ENCODE data around the gene TMEM204. TPM values are rescaled to one million over a fixed set of nuclear protein-coding genes. Genes with fewer than 3 reads are reported as not detected.
A peak's percentile ranks its signal among the peaks of the same experiment; 100 is the strongest.

TMEM204 gene
- polyA plus RNA-seq, 4 donors = 14.7 to 22.7 (median 19.2) TPM

GRCh38 chr16:1518626-1519135, 14.8 kb upstream of the TMEM204 start:
- no peak for DNase-seq (ENCODE audit: low read depth in 4 of 4, low spot score in 3 of 4)

DNA sequence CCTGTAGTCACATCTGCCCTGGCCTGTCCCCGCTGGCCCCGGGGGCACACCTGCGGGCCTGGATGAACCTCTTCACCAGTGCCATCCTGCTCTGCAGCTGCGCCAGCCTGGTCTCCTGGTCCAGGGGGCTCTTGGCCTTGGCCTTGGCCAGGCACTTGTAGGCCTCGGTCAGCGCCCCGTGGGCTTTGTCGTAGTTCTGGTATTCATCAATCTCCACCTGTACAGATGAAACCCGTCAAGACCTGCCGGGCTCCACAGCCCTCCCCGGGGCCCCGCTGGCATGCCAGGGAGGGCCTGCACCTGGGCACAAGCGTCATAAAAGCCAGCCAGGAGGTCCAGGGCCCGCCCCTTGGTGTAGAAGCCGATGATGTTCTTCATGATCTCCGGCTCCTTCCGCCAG, 13.6 kb upstream of the TMEM204 start:
- DNase-seq (ENCODE audit: low read depth in 4 of 4, low spot score in 3 of 4) = no peak

DNA sequence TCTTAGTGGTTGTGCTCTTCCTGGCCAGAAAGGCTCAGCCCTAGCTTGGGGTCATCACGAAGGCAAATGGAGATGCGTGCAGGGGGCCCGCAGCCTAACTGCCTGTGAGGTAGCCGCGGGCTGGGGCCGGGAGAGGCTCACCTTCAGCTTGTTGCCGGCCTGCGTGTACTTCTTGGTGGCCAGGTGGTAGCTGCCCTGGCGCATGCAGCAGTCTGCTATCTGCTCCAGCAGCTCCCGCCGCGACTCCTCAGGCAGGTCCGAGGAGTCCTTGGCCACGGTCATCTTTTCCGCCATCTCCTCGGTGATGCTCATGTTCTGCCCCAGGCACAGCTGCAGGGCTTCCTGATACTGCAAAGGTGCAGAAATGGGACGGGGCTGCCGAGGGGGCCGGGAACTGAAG, 13.0 kb upstream of the TMEM204 start:
- DNase-seq (ENCODE audit: low read depth in 4 of 4, low spot score in 3 of 4) = no peak

DNA sequence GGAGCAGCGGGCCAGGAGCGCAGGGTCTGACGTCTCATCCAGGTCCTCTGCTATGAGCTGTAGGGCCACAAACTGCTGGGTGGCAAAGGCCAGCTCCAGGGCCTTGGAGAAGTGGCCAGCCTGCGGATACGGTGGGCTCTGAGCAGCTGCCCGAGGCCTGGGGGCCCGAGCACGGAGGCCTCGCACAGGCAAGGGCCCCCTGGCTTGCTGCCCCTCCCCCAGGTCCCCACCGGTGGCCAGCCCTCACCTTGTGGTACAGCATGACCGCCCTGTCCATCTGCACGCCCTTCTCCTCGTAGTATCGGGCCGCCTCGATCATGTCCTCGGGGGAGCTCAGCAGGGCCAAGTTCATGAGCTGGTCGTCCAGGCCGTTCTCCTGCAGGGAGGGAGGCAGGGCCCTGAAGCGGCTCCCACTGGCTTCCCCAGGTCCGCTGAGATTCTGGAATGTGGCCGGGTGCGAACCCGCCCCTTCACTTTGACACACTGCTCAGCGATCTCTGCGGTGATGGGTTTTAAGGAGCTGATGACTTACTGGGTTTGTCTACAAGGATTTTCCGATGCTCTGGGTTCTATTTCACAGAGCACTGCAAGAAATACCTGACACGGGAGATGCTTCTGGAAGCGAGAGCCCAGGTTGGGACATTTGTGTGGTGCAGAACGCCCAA, 9.8 kb upstream of the TMEM204 start:
- no peak for DNase-seq (ENCODE audit: low read depth in 4 of 4, low spot score in 3 of 4)

DNA sequence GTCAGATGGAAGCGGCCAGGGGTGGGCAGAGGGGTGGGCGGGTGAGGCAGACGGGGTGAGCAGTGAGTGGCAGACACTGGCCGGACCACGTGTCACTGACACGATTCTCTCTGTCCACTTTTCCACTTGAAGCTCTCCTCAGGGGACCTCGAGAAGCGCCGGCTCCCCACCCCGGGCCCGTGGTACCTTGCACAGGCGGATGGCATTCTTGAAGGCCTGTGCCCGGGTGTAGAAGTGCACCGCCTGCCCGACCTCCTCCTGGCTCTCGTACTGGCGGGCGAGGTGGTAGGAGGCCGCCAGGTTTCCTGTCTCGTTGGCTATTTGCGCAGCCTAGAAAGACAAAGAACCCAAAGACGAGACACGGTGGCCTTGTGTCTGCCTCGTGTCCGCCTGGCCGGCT, 9.1 kb upstream of the TMEM204 start:
- no peak for DNase-seq (ENCODE audit: low read depth in 4 of 4, low spot score in 3 of 4)

DNA sequence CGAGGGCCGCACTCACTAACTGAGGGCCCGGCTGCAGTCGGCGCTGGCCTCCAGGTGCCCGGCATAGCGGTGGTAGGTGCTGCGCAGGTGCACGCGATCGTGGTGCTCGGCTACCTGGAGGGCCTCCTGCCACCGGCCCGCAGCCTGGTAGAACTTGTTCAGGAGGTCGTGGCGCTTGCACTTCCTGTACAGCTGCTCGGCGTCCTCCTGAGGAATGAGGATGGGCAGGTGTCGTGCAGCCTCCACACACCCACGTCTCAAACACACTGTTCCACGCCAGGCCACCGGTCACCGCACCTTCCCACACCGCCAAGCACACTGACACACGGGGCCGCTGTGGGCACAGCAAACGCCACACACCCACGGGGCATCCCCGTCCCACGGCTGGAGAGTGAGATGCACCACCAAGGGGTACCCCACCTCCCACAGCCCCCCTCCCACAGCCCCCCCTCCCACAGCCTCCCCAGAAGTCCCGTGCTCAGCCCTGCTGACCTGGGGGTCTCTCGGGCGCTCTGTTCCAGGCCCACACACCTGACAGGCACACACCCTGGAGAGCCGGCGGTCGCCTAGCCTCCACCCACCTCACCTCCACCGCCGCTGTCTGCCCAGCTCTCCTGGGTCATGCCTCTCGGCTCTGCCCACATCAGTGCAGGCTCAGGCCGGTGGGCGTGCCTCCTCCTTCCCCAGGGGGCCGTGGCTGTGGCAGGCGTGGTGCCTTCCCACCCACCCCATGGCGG, 7.4 kb upstream of the TMEM204 start:
- no peak for DNase-seq (ENCODE audit: low read depth in 4 of 4, low spot score in 3 of 4)

DNA sequence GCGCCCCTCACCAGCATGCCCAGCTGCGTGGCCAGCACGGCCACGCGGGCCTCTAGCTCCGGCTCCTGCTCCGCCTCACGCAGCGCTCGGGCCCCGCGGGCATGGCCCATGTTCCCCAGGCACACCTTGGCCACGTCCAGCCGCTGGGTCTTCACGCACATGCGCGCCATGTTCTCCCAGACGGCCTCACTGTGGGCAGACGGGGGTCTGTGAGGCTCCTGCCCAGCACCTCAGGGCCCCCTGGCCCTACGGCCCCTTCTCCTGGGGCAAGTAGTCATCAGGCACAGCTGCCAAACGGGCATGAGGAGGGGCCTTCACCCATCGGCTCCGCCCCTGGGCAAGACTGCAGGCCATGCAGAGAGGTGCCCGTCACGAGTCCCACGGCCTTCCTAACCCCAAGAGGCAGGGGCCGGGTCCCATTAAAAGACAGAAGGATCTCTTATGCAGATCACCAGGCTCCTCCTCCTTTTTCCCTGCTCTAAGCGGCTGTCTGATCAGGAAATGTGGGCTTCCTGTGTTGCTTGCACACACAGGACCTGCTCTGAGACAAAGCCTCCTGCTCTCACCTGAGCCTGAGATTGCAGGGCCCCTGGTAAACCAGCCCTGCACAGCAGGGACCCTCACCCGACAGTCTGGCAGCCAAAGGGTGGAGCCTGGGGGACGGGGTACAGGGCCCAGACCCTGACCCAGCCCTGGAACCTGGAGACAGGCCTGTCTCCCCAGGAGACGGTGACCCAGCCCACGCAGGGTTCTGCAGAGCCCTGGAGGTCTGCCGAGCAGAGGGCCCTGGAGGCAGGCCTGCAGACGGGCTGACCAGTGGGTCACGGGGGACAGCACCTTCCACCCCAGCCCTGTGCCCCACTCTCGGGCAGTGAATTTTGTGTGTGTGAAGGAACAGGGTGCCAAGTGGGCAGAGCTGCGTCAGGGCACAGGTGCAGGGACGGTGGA, 6.6 kb upstream of the TMEM204 start:
- no peak for DNase-seq (ENCODE audit: low read depth in 4 of 4, low spot score in 3 of 4)

DNA sequence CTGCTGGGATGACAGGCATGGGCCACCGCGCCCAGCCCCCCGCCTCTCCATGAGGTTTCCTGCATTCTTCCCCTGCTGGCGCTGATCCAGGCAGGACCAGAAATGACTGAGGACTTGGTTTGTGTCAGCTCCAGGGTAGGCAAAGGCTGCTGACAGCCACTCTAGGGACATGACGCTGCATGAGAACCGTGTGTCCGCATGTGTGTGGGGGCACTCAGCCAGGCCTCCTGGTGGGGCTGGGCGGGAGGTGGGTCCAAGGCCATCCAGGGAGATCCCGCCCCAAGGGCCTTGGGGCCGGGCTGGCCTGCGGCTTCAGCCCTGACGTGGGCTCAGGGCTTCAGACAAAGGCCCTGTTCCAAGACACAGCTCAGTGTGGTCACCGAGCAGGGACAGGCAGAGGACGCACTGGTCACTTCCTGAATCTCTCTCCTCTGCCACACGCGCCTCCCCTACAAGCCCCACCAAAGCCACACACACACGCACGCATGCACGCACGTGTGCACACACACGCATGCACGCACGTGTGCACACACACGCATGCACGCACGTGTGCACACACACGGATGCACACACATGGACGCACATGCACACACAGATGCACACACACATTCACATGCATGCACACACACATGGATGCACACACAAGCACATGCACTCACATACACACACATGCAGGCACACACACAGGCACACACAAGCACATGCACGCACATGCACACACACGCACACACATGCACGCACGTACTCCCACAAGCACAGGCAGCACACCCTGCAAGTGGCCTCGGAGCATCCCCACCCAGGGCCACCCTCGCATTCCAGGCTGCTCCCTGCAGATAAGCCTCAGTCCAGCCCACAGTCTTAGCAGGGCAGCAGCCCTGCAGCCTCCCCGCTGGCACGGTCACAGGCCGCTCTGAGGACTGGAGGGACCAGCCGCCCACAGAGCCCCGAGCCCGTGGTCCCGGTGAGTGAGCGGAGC, 5.3 kb upstream of the TMEM204 start:
- DNase-seq (ENCODE audit: low read depth in 4 of 4, low spot score in 3 of 4) = no peak

- no peak for DNase-seq (ENCODE audit: low read depth in 4 of 4, low spot score in 3 of 4)
Observed at GRCh38 chr16:1528921-1529537, 4.4 kb upstream of the TMEM204 start.

DNA sequence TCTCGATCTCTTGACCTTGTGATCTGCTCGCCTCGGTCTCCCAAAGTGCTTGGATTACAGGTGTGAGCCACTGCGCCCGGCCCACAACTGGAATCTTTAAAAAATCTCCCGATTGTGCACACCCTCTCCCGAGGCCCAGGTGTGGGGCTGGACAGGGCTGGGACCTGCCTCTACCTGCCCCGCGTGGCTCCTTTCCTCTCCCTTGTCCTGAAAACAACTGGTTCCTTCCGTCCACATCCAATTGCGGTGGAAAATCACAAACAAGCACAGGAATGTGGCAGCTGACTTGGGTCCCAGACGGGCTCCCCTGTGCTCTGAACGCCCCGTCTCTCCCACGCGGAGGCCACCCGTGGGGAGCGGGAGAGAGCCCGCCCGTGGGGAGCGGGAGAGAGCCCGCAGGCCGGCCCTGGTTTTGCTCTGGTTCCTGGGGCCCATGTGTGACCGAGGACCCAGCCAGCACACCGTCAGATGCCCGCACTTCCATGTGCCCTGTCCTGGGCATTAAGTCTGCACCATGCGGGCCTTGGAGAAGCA, 3.0 kb upstream of the TMEM204 start:
- DNase-seq (ENCODE audit: low read depth in 4 of 4, low spot score in 3 of 4) = no peak

DNA sequence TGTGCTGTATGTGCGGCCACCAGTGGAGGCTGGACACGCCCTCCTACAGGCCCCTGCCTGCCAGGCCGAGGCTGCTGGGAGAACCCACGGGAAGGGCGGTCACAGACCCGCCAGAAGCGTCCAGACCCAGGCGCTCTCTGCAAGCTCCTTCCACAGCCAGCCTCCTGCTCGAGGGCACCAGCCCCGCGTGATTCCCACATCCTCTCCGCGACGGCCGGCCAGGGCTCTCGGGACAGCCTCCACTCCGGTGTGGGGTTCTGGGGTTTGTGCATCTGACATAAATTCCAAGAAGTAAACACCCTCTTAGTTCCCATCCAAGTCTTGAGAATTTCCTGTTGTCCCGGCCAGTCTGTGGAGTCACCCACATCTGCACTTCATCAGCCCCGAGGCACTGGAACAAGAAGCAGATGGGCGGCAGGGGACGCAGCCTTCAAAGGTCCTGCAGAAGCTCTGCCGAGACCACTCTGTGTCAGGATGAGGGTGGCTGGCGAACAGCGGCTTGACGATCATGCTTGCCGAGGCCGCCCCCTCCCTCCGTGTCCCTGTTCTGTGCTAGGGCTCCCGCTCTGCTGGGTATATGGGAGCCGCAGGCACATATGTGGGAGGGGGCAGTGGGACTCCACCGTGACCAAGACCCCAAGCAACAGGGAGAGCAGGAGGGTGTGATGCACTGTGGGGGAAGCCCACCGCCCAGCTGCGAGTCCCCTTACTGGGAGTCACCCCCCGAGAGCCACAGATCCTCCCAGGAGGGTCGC, 2.4 kb upstream of the TMEM204 start:
- DNase-seq (ENCODE audit: low read depth in 4 of 4, low spot score in 3 of 4) = peak in 1 of 4 donors; percentile 62

GRCh38 chr16:1531638-1531910, 1.9 kb upstream of the TMEM204 start:
- DNase-seq (ENCODE audit: low read depth in 4 of 4, low spot score in 3 of 4) = no peak

DNA sequence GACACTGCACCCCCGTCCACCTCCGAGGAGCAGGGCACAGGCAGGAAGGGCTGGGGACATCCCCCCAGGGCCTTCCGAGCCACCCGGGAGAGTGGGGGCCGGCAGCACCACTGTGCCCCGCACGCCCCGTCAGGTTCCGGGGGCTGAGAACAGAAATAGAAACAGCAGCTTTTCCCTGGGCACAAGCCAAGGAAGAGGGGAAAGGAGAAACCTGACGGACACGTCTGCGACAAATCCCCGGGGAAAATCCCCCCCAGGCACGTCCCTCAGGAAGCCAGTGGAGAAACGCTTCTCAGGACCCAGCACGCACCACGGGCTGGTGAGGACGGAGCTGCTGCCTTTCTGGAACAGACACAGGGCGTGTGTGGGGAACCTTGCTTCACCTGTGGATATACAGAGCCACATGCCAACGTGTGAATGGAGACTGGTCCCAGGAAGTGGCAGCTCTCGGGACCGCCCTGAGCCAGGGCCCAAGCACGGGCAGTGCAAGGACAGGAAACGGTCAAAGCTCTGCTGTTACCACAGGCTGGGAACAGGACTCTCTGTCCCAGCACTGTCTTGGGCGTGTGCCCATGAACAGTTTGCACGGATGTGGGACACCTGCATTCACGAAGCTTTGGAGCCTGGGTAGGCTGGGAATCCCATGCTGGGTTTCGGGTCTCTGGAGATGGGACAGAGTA, 1.2 kb upstream of the TMEM204 start:
- DNase-seq (ENCODE audit: low read depth in 4 of 4, low spot score in 3 of 4) = no peak

DNA sequence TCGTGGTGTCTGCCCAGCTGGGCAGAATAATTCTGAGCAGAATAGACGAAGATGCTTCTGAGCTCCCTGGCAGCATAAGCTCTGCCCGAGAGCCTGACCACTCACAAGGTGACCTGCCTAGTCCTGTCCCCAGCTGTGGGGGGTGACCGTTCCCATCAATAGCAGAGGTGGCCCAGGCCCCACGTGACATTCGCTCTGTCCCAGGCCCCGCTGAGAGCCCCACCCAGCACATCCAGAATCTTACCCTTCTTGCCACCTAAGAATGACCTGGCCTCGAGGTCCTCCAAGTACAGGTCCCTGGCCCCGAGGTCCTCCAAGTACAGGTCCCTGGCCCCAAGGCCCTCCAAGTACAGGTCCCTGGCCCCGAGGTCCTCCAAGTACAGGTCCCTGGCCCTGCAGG, 695 bp upstream of the TMEM204 start:
- no peak for DNase-seq (ENCODE audit: low read depth in 4 of 4, low spot score in 3 of 4)

GRCh38 chr16:1534021-1535020, 855 bp downstream of the TMEM204 start:
- DNase-seq (ENCODE audit: low read depth in 4 of 4, low spot score in 3 of 4) = no peak

DNA sequence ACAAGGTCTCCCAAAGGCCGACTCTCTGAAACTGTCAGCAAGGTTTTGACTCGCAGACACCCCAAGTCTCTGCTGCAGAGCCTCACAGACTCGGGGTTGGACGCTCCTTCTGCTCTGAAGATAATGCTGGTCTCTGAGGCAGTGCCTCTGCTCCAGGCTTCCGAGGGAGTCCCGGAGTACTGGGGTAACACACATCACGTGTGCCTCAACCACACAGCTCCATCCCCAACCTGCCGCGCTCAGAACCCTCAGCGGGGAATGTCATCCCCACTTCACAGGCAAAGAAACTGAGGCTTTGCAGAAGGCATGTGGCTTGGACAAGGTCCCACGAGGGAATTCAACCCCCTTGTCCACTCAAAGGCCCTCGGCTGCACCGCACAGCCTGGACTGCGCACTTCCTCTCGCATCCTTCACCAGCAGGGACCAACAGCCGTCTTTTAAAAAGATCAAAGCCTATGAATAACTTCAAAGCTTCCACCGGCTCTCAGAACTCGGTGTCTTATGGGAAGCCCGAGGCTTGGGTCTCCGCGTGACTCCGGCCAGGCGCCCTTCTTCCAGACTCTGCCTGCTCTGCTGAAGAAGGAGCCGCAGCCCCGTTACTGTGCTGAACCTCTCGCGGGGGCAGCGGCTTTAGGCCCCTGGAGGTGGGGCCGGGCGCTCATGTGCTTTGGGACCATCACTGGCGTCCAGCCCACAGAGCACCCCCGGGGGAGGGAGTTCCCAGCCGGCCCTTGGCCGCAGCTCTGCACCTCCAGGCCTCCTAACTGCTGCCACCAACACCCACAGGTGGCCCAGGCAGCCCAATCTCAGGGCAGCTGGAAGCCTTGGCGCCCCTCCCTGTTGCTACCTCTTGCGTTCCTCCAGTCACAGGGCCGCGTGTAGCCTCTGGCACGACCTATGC, 2.2 kb downstream of the TMEM204 start:
- DNase-seq (ENCODE audit: low read depth in 4 of 4, low spot score in 3 of 4) = no peak
